B cell (primary cell): ENCODE results near the gene CST11. TPM values are rescaled to one million over a fixed set of nuclear protein-coding genes. Genes with fewer than 3 reads are reported as not detected.

ENCODE experiments used
- ATAC-seq: fragments of 200-7000 bp; cut with Tn5 transposase; one replicate; pipeline ENCODE4 v1.10.0; 2021; ENCODE audit warnings: low read depth, mild to moderate bottlenecking, moderate number of reproducible peaks, moderate library complexity
- CTCF ChIA-PET: fragments of 350-600 bp; sonication (Branson Sonifier 250); formaldehyde crosslinking; loops from one replicate; lab custom pipeline; 2021; ENCODE audit warnings: antibody characterized with exemption, inconsistent platforms; lab: Charles Lee
- POLR2A ChIA-PET: fragments of 350-600 bp; sonication (Branson Sonifier 250); formaldehyde crosslinking; loops from one replicate; lab custom pipeline; 2021; ENCODE audit warnings: antibody characterized with exemption; lab: Charles Lee
- DNase-seq: peaks from one replicate; pipeline ENCODE4 v3.0.0; 2013
- H2AFZ ChIP-seq: 2 replicates; pipeline ENCODE4 v1.6.1; 2012; ENCODE audit warnings: mild to moderate bottlenecking, low read depth, low read length; ENCODE audit not compliant: insufficient read depth, poor library complexity, severe bottlenecking
- H3K27ac ChIP-seq, 2 donors: 1 replicate in 1 of 2; 2 replicates in 1 of 2; pipeline ENCODE4 v1.5.1; 2012 to 2013; ENCODE audit warnings: low read length in 2 of 2, mild to moderate bottlenecking in 2 of 2, moderate library complexity in 1 of 2
- H3K27me3 ChIP-seq, 4 experiments: fragments of 200-600 bp in 1 of 4; sonication (generic) in 1 of 4; replicated peaks in 1 of 4; 1 replicate in 2 of 4; 2 replicates in 2 of 4; pipeline versions ENCODE4 v1.6.1 to v1.7.0; 2013 to 2016; ENCODE audit warnings: low read length in 3 of 4, mild to moderate bottlenecking in 2 of 4, mixed read lengths in 1 of 4, moderate library complexity in 1 of 4; ENCODE audit not compliant: insufficient read depth in 4 of 4, control insufficient read depth in 3 of 4; ENCODE audit errors: control extremely low read depth in 1 of 4
- H3K36me3 ChIP-seq, 2 experiments: replicated peaks in 1 of 2; 1 replicate in 1 of 2; 2 replicates in 1 of 2; pipeline versions ENCODE4 v1.6.1 to v1.7.1; 2013; ENCODE audit warnings: low read length in 1 of 2; ENCODE audit not compliant: insufficient read depth in 2 of 2, control insufficient read depth in 1 of 2; ENCODE audit errors: control extremely low read depth in 1 of 2, extremely low read depth in 1 of 2
- H3K4me1 ChIP-seq, 2 donors: fragments of 200-600 bp in 1 of 2; sonication (generic) in 1 of 2; 1 replicate in 1 of 2; 2 replicates in 1 of 2; pipeline versions ENCODE4 v1.5.1 to v1.6.1; 2013 to 2017; ENCODE audit warnings: low read length in 2 of 2; ENCODE audit not compliant: control insufficient read depth in 2 of 2, insufficient read depth in 2 of 2
- H3K4me2 ChIP-seq: replicated peaks from 2 replicates; pipeline ENCODE3; 2012; ENCODE audit warnings: mild to moderate bottlenecking, low read depth, low read length; ENCODE audit not compliant: poor library complexity, severe bottlenecking
- H3K4me3 ChIP-seq, 5 experiments: fragments of 200-600 bp in 1 of 5; sonication (generic) in 1 of 5; 1 replicate in 3 of 5; 2 replicates in 2 of 5; pipeline versions ENCODE4 v1.5.1 to v1.7.0; 2011 to 2016; ENCODE audit warnings: low read length in 4 of 5, mild to moderate bottlenecking in 4 of 5, low read depth in 2 of 5, control low read depth in 1 of 5, moderate library complexity in 1 of 5; ENCODE audit not compliant: insufficient read depth in 1 of 5; ENCODE audit errors: control extremely low read depth in 1 of 5, extremely low read depth in 1 of 5
- H3K79me2 ChIP-seq: fragments of 200-600 bp; sonication (generic); one replicate; pipeline ENCODE4 v1.6.0; 2016; ENCODE audit warnings: low read length; ENCODE audit not compliant: control insufficient read depth, insufficient read depth
- H3K9ac ChIP-seq: fragments of 200-600 bp; sonication (generic); 2 replicates; pipeline ENCODE4 v1.6.1; 2017; ENCODE audit warnings: mild to moderate bottlenecking, low read length, moderate library complexity
- H3K9me3 ChIP-seq, 3 donors: one replicate each; pipeline versions ENCODE4 v1.6.1 to v1.7.1; 2013; ENCODE audit warnings: low read length in 2 of 3; ENCODE audit not compliant: control insufficient read depth in 2 of 3, insufficient read depth in 1 of 3; ENCODE audit errors: control extremely low read depth in 1 of 3
- H4K20me1 ChIP-seq: 2 replicates; pipeline ENCODE4 v1.6.0; 2012; ENCODE audit warnings: mild to moderate bottlenecking, low read length; ENCODE audit not compliant: insufficient read depth, control insufficient read depth, poor library complexity, severe bottlenecking
- H3K27ac Mint-ChIP-seq: one replicate; pipeline ENCODE4 v1.8.0; 2021; ENCODE audit warnings: mixed read lengths
- H3K27me3 Mint-ChIP-seq: one replicate; pipeline ENCODE4 v1.8.0; 2021; ENCODE audit warnings: mixed read lengths
- H3K4me1 Mint-ChIP-seq: one replicate; pipeline ENCODE4 v1.8.0; 2021; ENCODE audit warnings: mixed read lengths
- H3K4me3 Mint-ChIP-seq: one replicate; pipeline ENCODE4 v1.8.0; 2021; ENCODE audit warnings: mixed read lengths
- H3K9me3 Mint-ChIP-seq: one replicate; pipeline ENCODE4 v1.8.0; 2022; ENCODE audit warnings: mixed read lengths; ENCODE audit not compliant: insufficient read depth
- CTCF ChIP-seq: fragments of 200-600 bp; IDR thresholded peaks from one replicate; pipeline ENCODE4 v1.8.0; 2022; ENCODE audit warnings: antibody characterized with exemption, mild to moderate bottlenecking
- EZH2 ChIP-seq: IDR thresholded peaks from 2 replicates; pipeline ENCODE4 v1.6.1; 2012; ENCODE audit warnings: borderline replicate concordance, low read depth, mild to moderate bottlenecking, moderate library complexity, low read length; ENCODE audit not compliant: insufficient read depth, poor library complexity, severe bottlenecking
- WGBS: methylation state at CpG from one replicate; pipeline ENCODE4 v1.1.5; 2013; ENCODE audit warnings: missing lambda C conversion rate; ENCODE audit not compliant: insufficient coverage; 5-methylcytosine and 5-hydroxymethylcytosine counted together
- intact Hi-C: fragments of 100-400 bp; cut with micrococcal nuclease; formaldehyde crosslinking; loops from one replicate; pipeline ENCODE4 v1.10.0; 2022
- polyA plus RNA-seq: library from polyadenylated mRNA; depleted of rRNA; stranded (reverse); fragments of >200 nt; gene quantifications from 2 replicates; pipeline ENCODE4 v1.2.3, GENCODE V29; 2012
- total RNA-seq, 2 donors: library from RNA; stranded (reverse); fragments of 120-200 nt in 1 of 2; gene quantifications; 1 replicate in 1 of 2; 2 replicates in 1 of 2; pipeline versions ENCODE4 v1.2.3 to v1.2.4, GENCODE V29; 2013 to 2022

The CST11 gene
- total and polyA plus RNA-seq, 2 donors (not counting 1 experiment from before 2014, with no cell fraction given), result not detected

- Histone ChIP-seq H2AFZ (no peak overlapping the region), H3K36me3 (no peaks in the 10 kb centered on the region), H3K9me3 (no peaks in the 10 kb centered on the region), H3K4me3 (no peak overlapping the region), H4K20me1 (no peaks in the 10 kb centered on the region), H3K4me1 (no peaks in the 10 kb centered on the region), H3K9ac (no peak overlapping the region), H3K79me2 (no peaks in the 10 kb centered on the region), H3K27me3 (no peaks in the 10 kb centered on the region), H3K27ac (no peak overlapping the region), H3K4me2 (no peak overlapping the region)
- no peak overlapping the region for H3K27ac Mint-ChIP-seq
- POLR2A ChIA-PET, result no interaction called here
- ATAC-seq (no peak), DNase-seq (no peak)
- CTCF ChIA-PET, result no interaction called here
- H3K4me1 Mint-ChIP-seq, result no peaks in the 10 kb centered on the region
- no peaks in the 10 kb centered on the region for H3K9me3 Mint-ChIP-seq
- intact Hi-C loops, result no loop called here
- H3K4me3 Mint-ChIP-seq, result no peak overlapping the region
- H3K27me3 Mint-ChIP-seq, result peaks cover 18% of the 10 kb centered on the region
- 83% methylated on average over 4 of the region's 9 CpGs for WGBS
- TF ChIP-seq EZH2 (no peak), CTCF (no peak)
Measured at GRCh38 chr20:23437126-23437899, 15.4 kb downstream of the CST11 start.

GRCh38 chr20:23436681-23437080 lies 16.0 kb downstream of the CST11 start:
- Histone ChIP-seq H3K9ac (no peak overlapping the region), H3K4me2 (no peak overlapping the region), H3K79me2 (no peaks in the 10 kb centered on the region), H4K20me1 (no peaks in the 10 kb centered on the region), H3K4me3 (no peak overlapping the region), H3K9me3 (no peaks in the 10 kb centered on the region), H3K27ac (no peak overlapping the region), H3K36me3 (no peaks in the 10 kb centered on the region), H3K27me3 (no peaks in the 10 kb centered on the region), H3K4me1 (no peaks in the 10 kb centered on the region), H2AFZ (peak overlapping the region; percentile 18)
- Mint-ChIP-seq H3K4me1 (no peaks in the 10 kb centered on the region), H3K9me3 (no peaks in the 10 kb centered on the region), H3K27ac (no peak overlapping the region), H3K27me3 (peaks cover 18% of the 10 kb centered on the region), H3K4me3 (no peak overlapping the region)
- intact Hi-C loops, result no loop called here
- POLR2A ChIA-PET, result no interaction called here
- DNase-seq, result no peak
- no peak for ATAC-seq
- TF ChIP-seq CTCF, result no peak
- WGBS, result 53% methylated on average over 3 of the region's 3 CpGs
- CTCF ChIA-PET, result no interaction called here
